ENCODE results near the gene MAPK6.

The MAPK6 gene

DNA sequence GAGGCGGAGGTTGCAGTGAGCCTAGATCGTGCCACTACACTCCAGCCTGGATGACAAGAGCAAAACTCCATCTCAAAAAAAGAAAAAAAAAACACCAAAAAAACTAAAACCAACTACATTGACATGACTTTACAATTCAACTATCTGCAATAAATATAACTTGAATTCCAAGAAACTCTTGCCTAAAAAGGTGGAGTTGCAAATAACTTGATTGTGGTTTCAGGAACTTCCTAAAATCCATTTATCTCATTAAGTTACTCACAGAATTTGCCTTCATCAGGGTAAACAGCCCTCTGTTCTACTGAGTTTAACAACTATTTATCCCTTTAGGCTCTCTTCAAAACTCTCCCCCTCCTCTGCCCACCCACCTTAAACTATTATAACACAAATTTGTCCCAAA is 2.7 kb upstream of the MAPK6 start:
- Histone ChIP-seq H3K4me3 (ENCODE audit: low read length) (no peak overlapping the region), H2AFZ (ENCODE audit: low read depth, low read length) (no peak overlapping the region), H3K27me3 (ENCODE audit: insufficient read depth, low read length) (no peaks in the 10 kb centered on the region), H3K36me3 (ENCODE audit: insufficient read depth, low read length) (no peaks in the 10 kb centered on the region), H3K4me1 (ENCODE audit: insufficient read depth, low read length) (peaks cover 15% of the 10 kb centered on the region), H3K9me3 (ENCODE audit: low read length) (no peaks in the 10 kb centered on the region)

DNA sequence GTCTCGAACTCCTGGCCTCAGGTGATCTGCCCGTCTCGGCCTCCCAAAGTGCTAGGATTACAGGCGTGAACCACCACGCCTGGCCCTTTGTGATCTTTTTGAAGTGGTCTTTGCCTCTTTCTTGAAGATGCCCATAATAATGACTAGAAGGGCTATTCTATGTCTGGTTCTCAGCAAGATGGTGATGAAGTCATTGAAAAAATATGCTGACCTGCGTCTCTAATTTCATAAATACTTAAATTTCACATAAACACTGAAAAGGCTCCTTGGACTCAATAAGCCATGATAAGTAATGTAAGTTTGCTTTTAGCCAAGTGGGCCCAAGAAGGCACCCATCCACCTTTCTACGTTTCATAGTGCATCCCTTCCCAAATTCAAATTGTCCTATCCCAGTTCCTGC is 775 bp upstream of the MAPK6 start:
- Histone ChIP-seq H3K4me3 (ENCODE audit: low read length) (peak overlapping the region; percentile 74), H3K27me3 (ENCODE audit: insufficient read depth, low read length) (no peaks in the 10 kb centered on the region), H3K9me3 (ENCODE audit: low read length) (no peaks in the 10 kb centered on the region), H2AFZ (ENCODE audit: low read depth, low read length) (no peak overlapping the region), H3K4me1 (ENCODE audit: insufficient read depth, low read length) (peaks cover 20% of the 10 kb centered on the region), H3K36me3 (ENCODE audit: insufficient read depth, low read length) (no peaks in the 10 kb centered on the region)

DNA sequence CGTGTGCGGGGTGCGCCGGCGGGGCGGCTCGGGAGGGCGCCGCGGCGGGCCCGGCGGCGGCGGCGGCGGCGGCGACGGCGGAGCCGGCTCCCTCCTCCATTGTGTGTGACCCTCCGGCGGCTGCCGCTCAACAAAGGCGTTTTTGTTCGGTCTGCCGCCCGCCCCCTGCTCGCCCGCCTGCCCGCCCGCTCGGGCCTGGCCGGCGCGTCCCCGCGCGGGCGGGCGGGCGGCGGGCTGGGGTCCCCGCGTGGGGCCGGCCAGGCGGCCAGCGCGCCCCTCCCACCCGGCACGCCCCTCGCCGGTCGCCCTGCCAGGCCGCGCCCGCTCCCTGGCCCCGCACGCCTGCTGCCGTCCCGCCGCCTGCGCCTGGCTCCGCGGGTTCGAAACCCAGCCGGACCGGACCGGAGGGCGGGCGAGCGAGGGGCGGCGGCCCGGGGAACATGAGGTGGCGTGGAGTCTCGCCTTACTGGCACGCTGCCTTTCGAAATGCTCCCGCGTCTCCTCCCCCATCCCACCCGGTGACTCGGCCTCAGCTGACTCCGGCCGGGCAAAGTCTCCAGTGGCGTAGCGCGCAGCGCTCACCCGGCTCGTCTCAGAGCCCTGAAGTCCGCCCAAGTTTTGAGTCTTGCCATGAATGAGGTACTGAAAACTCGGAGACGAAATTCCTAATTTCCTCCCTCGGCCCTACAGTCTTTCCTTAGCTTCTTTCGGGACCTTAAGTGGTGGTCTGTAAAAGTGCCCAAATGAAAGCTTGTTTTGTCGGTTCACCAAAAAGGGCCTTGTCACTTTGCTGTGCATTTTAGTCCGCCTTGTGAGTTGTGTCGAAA is 588 bp downstream of the MAPK6 start:
- no peaks in the 10 kb centered on the region for H3K27me3 ChIP-seq (ENCODE audit: insufficient read depth, low read length)
- peaks cover 21% of the 10 kb centered on the region for H3K4me1 ChIP-seq (ENCODE audit: insufficient read depth, low read length)
- H3K9me3 ChIP-seq (ENCODE audit: low read length): no peaks in the 10 kb centered on the region
- no peaks in the 10 kb centered on the region for H3K36me3 ChIP-seq (ENCODE audit: insufficient read depth, low read length)
- no peak overlapping the region for H2AFZ ChIP-seq (ENCODE audit: low read depth, low read length)
- H3K4me3 ChIP-seq (ENCODE audit: low read length): peak overlapping the region; percentile 74

DNA sequence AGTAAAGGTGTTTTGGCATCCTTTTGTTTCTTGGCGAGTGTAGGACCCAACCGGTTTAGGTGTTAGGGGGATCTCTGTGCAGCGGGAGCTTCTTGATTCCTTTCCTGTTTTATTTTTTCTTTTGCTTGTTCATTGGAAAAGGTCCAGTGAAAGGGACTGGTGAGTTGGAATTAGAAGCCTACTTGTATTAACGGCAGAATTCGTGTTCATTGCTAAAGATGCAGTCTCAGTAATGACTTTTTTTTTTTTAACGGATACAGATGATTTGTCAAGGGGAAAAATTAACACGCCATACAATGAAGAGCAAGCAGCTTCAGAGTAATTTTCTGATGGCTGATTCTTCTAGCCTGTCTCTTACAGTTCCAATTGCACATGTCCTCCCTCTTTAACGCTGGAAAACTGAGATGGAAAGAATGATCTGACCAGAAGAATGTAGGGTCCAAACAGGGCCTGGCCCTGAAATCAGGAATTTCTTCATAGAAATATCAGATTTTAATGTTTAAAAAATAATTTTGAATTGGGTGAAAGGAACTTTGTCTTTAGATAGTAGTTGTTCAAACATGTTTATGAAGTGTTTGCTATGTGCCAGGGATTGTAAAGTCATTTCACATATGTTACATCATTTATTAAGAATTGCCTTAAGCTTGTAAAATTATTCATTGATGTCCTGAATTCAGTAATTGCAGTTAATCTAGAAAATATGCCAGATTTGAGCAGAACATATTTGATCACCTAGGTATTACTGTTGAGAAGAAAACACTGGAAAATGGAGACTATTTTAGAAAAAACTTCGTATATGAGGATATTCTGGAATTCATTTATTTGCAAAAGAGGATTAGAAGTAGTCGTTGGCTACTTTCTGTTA is 1.4 kb downstream of the MAPK6 start:
- H3K36me3 ChIP-seq (ENCODE audit: insufficient read depth, low read length): no peaks in the 10 kb centered on the region
- H3K4me1 ChIP-seq (ENCODE audit: insufficient read depth, low read length): peaks cover 21% of the 10 kb centered on the region
- H3K4me3 ChIP-seq (ENCODE audit: low read length): peak overlapping the region; percentile 74
- no peaks in the 10 kb centered on the region for H3K27me3 ChIP-seq (ENCODE audit: insufficient read depth, low read length)
- H2AFZ ChIP-seq (ENCODE audit: low read depth, low read length): no peak overlapping the region
- H3K9me3 ChIP-seq (ENCODE audit: low read length): no peaks in the 10 kb centered on the region

DNA sequence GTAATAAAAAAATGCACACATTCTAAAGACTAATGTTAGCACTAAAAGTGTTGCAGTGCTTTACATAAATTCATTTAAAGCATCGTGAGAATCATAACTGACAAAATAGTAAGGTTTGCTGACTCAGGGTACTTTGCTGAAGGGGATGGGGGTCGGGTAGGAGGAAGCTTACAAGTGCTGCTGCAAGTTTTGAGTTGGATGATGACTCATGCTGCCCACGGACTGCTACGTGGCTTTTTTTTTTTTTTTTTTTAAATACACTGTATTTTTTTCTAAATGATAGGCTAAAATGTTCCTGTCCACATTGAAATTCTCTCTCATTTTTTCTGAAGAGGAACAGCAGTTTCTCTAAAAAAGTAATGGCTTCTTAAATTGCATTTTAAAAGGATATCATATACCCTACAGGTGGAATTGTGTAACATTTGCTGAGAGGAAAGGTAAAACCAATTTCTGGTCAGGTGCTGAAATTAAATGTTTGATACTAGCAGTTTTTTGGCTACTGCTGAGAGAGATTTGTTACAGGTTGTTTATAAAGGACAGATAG is 2.2 kb downstream of the MAPK6 start:
- H3K4me3 ChIP-seq (ENCODE audit: low read length): peak overlapping the region; percentile 74
- no peaks in the 10 kb centered on the region for H3K36me3 ChIP-seq (ENCODE audit: insufficient read depth, low read length)
- peaks cover 21% of the 10 kb centered on the region for H3K4me1 ChIP-seq (ENCODE audit: insufficient read depth, low read length)
- no peaks in the 10 kb centered on the region for H3K27me3 ChIP-seq (ENCODE audit: insufficient read depth, low read length)
- H2AFZ ChIP-seq (ENCODE audit: low read depth, low read length): no peak overlapping the region
- no peaks in the 10 kb centered on the region for H3K9me3 ChIP-seq (ENCODE audit: low read length)

DNA sequence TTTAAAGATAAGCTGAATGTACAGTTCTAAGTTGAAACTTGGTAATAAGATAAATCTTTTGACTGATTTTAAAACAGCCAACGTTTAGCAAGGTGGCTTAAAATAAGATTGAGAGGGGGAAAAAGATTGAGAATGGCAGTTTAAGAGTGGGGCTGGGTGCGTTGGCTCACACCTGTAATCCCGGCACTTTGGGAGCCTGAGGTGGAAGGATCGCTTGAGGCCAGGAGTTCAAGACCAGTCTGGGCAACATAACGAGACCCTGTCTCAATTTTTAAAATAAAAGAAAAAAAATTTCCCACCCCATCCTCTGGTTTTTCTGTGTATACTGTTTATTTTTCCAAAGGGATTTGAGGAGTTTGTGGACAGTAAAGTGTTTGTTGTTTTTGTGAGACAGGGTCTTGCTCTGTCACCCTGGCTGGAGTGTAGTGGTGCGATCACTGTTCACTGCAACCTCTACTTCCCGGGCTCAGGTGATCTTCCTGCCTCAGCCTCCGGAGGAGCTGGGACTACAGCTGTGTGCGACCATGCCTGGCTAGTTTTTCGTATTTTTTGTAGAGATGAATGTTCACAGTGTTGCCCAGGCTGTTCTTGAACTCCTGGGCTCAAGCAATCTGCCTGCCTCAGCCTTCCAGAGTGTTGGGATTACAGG is 3.0 kb downstream of the MAPK6 start:
- H3K4me3 ChIP-seq (ENCODE audit: low read length): no peak overlapping the region
- no peaks in the 10 kb centered on the region for H3K9me3 ChIP-seq (ENCODE audit: low read length)

DNA sequence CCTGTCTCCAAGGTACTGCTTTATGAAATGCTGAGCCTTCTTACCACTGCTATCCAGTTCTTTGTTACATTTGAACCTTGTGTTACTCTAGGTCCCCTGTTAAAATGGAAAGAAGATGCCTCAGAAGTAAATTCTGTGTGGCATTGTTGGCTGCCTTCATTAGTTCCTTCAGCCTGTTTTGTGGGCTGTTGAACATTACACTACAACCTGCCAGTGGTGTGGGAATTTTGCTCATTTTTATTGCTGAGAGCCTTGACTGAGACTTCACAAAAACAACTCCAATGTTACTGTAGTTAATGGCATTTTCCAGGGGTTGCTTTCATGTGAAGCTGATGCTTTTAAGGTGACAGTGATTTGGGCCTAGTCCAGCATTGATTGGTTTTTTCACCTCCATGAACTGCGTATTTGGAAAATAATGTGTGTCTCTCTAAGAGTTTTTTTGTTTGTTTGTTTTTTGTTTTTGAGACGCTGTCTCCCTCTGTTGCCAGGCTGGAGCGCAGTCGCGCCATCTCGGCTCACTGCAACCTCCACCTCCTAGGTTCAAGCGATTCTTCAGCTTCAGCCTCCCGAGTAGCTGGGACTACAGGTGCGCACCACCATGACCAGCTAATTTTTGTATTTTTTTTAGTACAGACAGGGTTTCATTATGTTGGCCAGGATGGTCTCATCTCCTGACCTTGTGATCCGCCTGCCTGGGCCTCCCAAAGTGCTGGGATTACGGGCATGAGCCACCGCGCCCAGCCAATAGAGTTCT is 4.3 kb downstream of the MAPK6 start:
- no peaks in the 10 kb centered on the region for H3K27me3 ChIP-seq (ENCODE audit: insufficient read depth, low read length)
- H3K36me3 ChIP-seq (ENCODE audit: insufficient read depth, low read length): no peaks in the 10 kb centered on the region
- H3K4me1 ChIP-seq (ENCODE audit: insufficient read depth, low read length): peaks cover 21% of the 10 kb centered on the region
- H3K9me3 ChIP-seq (ENCODE audit: low read length): no peaks in the 10 kb centered on the region
- no peak overlapping the region for H3K4me3 ChIP-seq (ENCODE audit: low read length)
- no peak overlapping the region for H2AFZ ChIP-seq (ENCODE audit: low read depth, low read length)

More for the DNA sequence above, 3.0 kb downstream of the MAPK6 start:
- Histone ChIP-seq H3K36me3 (ENCODE audit: insufficient read depth, low read length) (no peaks in the 10 kb centered on the region), H3K4me1 (ENCODE audit: insufficient read depth, low read length) (peaks cover 21% of the 10 kb centered on the region), H2AFZ (ENCODE audit: low read depth, low read length) (no peak overlapping the region), H3K27me3 (ENCODE audit: insufficient read depth, low read length) (no peaks in the 10 kb centered on the region)

DNA sequence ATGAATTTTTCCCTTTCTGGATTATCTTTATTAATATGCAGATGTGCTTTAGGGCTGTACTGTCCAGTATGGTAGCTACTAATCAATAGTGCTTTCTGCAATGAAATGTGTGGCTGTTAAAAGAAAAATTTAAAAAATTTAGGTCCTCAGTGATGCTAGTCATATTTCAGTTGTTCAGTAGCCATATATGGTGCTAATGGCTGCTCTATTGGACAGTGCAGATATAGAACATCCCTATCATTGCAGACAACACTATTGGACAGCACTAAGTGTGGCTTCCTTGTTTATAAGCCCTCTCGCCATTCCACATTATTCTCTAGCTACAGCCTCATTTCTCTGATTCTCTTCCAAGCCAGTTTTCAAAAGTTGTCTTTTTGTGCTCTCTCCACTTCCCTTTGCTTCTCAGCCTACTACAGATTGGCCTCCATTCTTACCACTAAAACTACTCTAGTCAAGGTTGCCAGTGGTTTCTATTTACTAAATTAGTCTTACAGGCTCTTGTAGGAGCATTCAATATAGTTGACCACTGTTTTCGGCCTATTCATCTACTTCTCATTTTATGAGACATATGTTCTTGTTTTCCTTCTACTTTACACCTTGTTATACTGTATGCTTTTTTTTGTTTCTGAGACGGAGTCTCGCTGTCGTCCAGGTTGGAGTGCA is 9.5 kb downstream of the MAPK6 start:
- Histone ChIP-seq H3K9me3 (ENCODE audit: low read length) (peaks cover 6% of the 10 kb centered on the region), H3K36me3 (ENCODE audit: insufficient read depth, low read length) (peaks cover 5% of the 10 kb centered on the region), H2AFZ (ENCODE audit: low read depth, low read length) (no peak overlapping the region), H3K4me3 (ENCODE audit: low read length) (no peak overlapping the region), H3K27me3 (ENCODE audit: insufficient read depth, low read length) (no peaks in the 10 kb centered on the region), H3K4me1 (ENCODE audit: insufficient read depth, low read length) (no peaks in the 10 kb centered on the region)

DNA sequence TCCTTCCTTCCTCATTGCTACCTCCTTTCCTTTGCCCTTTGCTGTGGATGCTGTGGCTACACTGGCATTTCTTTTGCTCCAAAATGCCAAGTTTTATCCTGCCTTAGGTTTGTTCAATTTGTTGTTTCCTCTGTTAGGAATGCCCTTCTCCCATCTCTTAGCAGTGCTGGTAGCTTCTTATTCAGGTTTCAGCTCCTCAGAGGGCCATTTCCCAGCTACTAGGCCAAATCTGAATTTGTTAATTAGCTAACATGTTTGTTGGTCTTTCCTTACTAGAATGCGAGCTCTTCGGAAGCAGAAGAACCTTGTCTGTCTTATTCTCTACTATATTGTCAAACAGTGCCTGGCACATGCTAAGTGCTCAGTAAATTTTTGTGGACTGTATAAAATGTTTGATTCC is 11.0 kb downstream of the MAPK6 start:
- H3K4me1 ChIP-seq (ENCODE audit: insufficient read depth, low read length): no peaks in the 10 kb centered on the region
- H3K4me3 ChIP-seq (ENCODE audit: low read length): no peak overlapping the region
- peaks cover 7% of the 10 kb centered on the region for H3K36me3 ChIP-seq (ENCODE audit: insufficient read depth, low read length)
- H3K9me3 ChIP-seq (ENCODE audit: low read length): peaks cover 12% of the 10 kb centered on the region
- no peak overlapping the region for H2AFZ ChIP-seq (ENCODE audit: low read depth, low read length)
- no peaks in the 10 kb centered on the region for H3K27me3 ChIP-seq (ENCODE audit: insufficient read depth, low read length)

DNA sequence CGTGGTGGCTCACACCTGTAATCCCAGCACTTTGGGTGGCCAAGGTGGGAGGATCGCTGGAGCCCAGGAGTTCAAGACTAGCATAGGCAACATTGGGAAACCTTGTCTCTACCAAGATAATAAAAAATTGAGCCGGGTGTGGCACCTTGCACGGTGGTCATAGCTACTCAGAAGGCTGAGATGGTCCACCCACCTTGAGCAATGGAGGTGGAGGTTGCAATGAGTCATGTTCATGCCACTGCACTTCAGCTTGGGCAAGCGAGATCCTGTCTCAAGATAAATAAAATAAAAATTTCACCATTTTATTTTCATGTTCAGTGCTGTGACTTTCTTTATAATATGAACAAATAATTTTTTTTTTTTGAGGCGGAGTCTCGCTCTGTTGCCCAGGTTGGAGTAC is 12.5 kb downstream of the MAPK6 start:
- Histone ChIP-seq H2AFZ (ENCODE audit: low read depth, low read length) (no peak overlapping the region), H3K36me3 (ENCODE audit: insufficient read depth, low read length) (peaks cover 7% of the 10 kb centered on the region), H3K4me3 (ENCODE audit: low read length) (no peak overlapping the region), H3K27me3 (ENCODE audit: insufficient read depth, low read length) (no peaks in the 10 kb centered on the region), H3K9me3 (ENCODE audit: low read length) (peaks cover 12% of the 10 kb centered on the region), H3K4me1 (ENCODE audit: insufficient read depth, low read length) (no peaks in the 10 kb centered on the region)

DNA sequence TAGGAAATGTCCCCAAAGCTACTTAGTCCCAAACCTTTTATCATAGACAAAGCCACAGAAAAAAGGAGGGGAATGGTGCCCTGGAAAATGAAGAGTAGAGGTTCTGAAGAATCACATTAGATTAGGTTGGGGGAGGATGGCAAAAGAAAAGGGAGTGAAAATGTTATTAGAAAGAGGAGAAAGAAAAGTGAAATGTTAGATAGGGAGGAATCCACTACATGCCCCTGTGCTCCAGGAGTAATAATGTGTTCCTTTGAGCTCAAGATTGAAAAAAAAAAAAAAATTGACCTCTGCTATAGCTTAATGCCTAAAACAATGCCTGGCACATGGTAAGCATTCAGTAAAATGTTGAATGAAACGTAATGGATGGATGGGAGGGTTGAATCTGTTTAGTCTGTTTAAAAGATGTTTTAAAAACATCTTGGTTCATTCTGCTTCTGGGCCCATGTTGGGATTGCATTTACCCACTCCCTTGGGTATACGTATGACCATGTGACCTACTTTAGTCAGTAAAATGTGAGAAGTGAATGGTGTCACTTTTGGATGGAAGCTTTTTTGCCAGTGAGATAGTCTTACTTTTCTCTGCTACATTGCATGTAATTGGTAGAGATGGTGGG is 19.0 kb downstream of the MAPK6 start:
- Histone ChIP-seq H2AFZ (ENCODE audit: low read depth, low read length) (no peak overlapping the region), H3K4me3 (ENCODE audit: low read length) (no peak overlapping the region), H3K27me3 (ENCODE audit: insufficient read depth, low read length) (no peaks in the 10 kb centered on the region), H3K4me1 (ENCODE audit: insufficient read depth, low read length) (peaks cover 14% of the 10 kb centered on the region), H3K9me3 (ENCODE audit: low read length) (peaks cover 10% of the 10 kb centered on the region), H3K36me3 (ENCODE audit: insufficient read depth, low read length) (peaks cover 3% of the 10 kb centered on the region)
